Keratinocyte (primary cell): ENCODE results near the gene EMP1. TPM values are rescaled to one million over a fixed set of nuclear protein-coding genes. Genes with fewer than 3 reads are reported as not detected.

ENCODE experiments used
- DNase-seq: peaks from one replicate; pipeline ENCODE4 v3.0.0-alpha.2; 2011; ENCODE audit warnings: low read depth, missing footprints, low spot score
- FAIRE-seq: peaks from 2 replicates; lab custom pipeline; 2011; peaks lifted over from hg19 to GRCh38; lab: Jason Lieb, UNC
- H2AFZ ChIP-seq: 2 replicates; pipeline ENCODE4 v1.6.0; 2012; ENCODE audit warnings: low read length, control low read depth, inconsistent platforms; ENCODE audit not compliant: control insufficient read depth
- H3K27ac ChIP-seq: 2 replicates; pipeline ENCODE4 v1.5.1; 2011; ENCODE audit warnings: low read length; ENCODE audit not compliant: control insufficient read depth, insufficient read depth
- H3K27me3 ChIP-seq: 3 replicates; pipeline ENCODE4 v1.6.0; 2011; ENCODE audit warnings: low read length; ENCODE audit not compliant: control insufficient read depth, insufficient read depth; ENCODE audit errors: extremely low read depth
- H3K36me3 ChIP-seq, 2 experiments: 2 replicates in 1 of 2; 3 replicates in 1 of 2; pipeline ENCODE4 v1.5.1; 2011; ENCODE audit warnings: low read length in 2 of 2, mild to moderate bottlenecking in 1 of 2; ENCODE audit not compliant: control insufficient read depth in 2 of 2, insufficient read depth in 2 of 2; ENCODE audit errors: extremely low read depth in 1 of 2
- H3K4me1 ChIP-seq: 3 replicates; pipeline ENCODE4 v1.5.1; 2011; ENCODE audit warnings: low read length; ENCODE audit not compliant: control insufficient read depth, insufficient read depth; ENCODE audit errors: extremely low read depth
- H3K4me2 ChIP-seq: 3 replicates; pipeline ENCODE4 v1.6.0; 2011; ENCODE audit warnings: low read depth, low read length; ENCODE audit not compliant: control insufficient read depth, insufficient read depth; ENCODE audit errors: extremely low read depth
- H3K4me3 ChIP-seq, 3 experiments: fragments of 200-600 bp in 1 of 3; sonication (generic) in 1 of 3; 2 replicates in 2 of 3; 3 replicates in 1 of 3; pipeline ENCODE4 v1.5.1; 2011 to 2016; ENCODE audit warnings: low read length in 3 of 3, mild to moderate bottlenecking in 3 of 3, control low read depth in 2 of 3, inconsistent platforms in 1 of 3, low read depth in 1 of 3, mixed read lengths in 1 of 3, mixed run types in 1 of 3, moderate library complexity in 1 of 3; ENCODE audit not compliant: control insufficient read depth in 2 of 3, insufficient read depth in 2 of 3; ENCODE audit errors: extremely low read depth in 1 of 3
- H3K79me2 ChIP-seq: 2 replicates; pipeline ENCODE4 v1.6.0; 2012; ENCODE audit warnings: low read length; ENCODE audit not compliant: control insufficient read depth, insufficient read depth
- H3K9ac ChIP-seq: 3 replicates; pipeline ENCODE4 v1.6.0; 2011; ENCODE audit warnings: low read length; ENCODE audit not compliant: control insufficient read depth, insufficient read depth; ENCODE audit errors: extremely low read depth
- H3K9me1 ChIP-seq: 3 replicates; pipeline ENCODE4 v1.6.0; 2011; ENCODE audit warnings: low read length; ENCODE audit not compliant: control insufficient read depth, insufficient read depth; ENCODE audit errors: extremely low read depth
- H3K9me3 ChIP-seq: 2 replicates; pipeline ENCODE4 v1.5.1; 2012; ENCODE audit warnings: low read depth, low read length; ENCODE audit not compliant: control insufficient read depth
- H4K20me1 ChIP-seq: 3 replicates; pipeline ENCODE4 v1.6.0; 2011; ENCODE audit warnings: low read length; ENCODE audit not compliant: control insufficient read depth, insufficient read depth; ENCODE audit errors: extremely low read depth
- EZH2 ChIP-seq: IDR thresholded peaks from one replicate; pipeline ENCODE4 v1.6.1; 2012; ENCODE audit warnings: inconsistent platforms, mild to moderate bottlenecking, low read length, moderate library complexity
- dilution Hi-C: fragments of 300-500 bp; cut with MboI; formaldehyde crosslinking; loops from one replicate; pipeline ENCODE4 v1.7.0; 2020; ENCODE audit warnings: low sequenced_read_pairs; ENCODE audit not compliant: extremely low pct_ligation_motif_present
- polyA plus RNA-seq, 5 experiments: library from polyadenylated mRNA; depleted of rRNA in 3 of 5; stranded (reverse) in 3 of 5; stranded (forward) in 1 of 5; unstranded in 1 of 5; fragments of >200 nt; gene quantifications; 1 replicate in 1 of 5; 2 replicates in 3 of 5; 3 replicates in 1 of 5; pipeline versions ENCODE4 v1.2.1 to v1.2.3, GENCODE V29; 2011 to 2012; ENCODE audit warnings: missing spikeins in 2 of 5, low read depth in 1 of 5, low replicate concordance in 1 of 5
- TF ChIP-seq, protein P1 (sequence below), 3 experiments: IDR thresholded peaks in 1 of 3; conservative IDR thresholded peaks in 1 of 3; optimal IDR thresholded peaks in 1 of 3; 2 replicates in 2 of 3; 3 replicates in 1 of 3; pipeline versions ENCODE3 to v1.5.1; 2011; ENCODE audit warnings: low read length in 3 of 3, mild to moderate bottlenecking in 3 of 3, moderate library complexity in 2 of 3, control low read depth in 1 of 3, inconsistent platforms in 1 of 3; ENCODE audit not compliant: insufficient read depth in 2 of 3; ENCODE audit errors: extremely low read depth in 1 of 3

EMP1 gene
- polyA plus RNA-seq, 1 donor (not counting 4 experiments of a cell fraction or from before 2014, with no cell fraction given) = 583 TPM

- no peak for FAIRE-seq
Measured at GRCh38 chr12:13252616-13253015, 56.1 kb downstream of the EMP1 start.

GRCh38 chr12:13253966-13254760, 57.6 kb downstream of the EMP1 start:
- Histone ChIP-seq H2AFZ (no peak overlapping the region), H3K4me3 (no peak overlapping the region)
- FAIRE-seq = no peak

More at GRCh38 chr12:13252616-13253015, 56.1 kb downstream of the EMP1 start:
- Histone ChIP-seq H3K79me2 (no peaks in the 10 kb centered on the region), H3K9ac (no peak overlapping the region), H2AFZ (no peak overlapping the region), H4K20me1 (no peaks in the 10 kb centered on the region), H3K36me3 (no peaks in the 10 kb centered on the region), H3K4me1 (peaks cover 28% of the 10 kb centered on the region), H3K4me2 (no peak overlapping the region), H3K9me1 (no peaks in the 10 kb centered on the region), H3K27ac (no peak overlapping the region), H3K27me3 (no peaks in the 10 kb centered on the region), H3K4me3 (no peak overlapping the region), H3K9me3 (no peaks in the 10 kb centered on the region)
- TF ChIP-seq EZH2 = no peak
- TF ChIP-seq, protein P1, sequence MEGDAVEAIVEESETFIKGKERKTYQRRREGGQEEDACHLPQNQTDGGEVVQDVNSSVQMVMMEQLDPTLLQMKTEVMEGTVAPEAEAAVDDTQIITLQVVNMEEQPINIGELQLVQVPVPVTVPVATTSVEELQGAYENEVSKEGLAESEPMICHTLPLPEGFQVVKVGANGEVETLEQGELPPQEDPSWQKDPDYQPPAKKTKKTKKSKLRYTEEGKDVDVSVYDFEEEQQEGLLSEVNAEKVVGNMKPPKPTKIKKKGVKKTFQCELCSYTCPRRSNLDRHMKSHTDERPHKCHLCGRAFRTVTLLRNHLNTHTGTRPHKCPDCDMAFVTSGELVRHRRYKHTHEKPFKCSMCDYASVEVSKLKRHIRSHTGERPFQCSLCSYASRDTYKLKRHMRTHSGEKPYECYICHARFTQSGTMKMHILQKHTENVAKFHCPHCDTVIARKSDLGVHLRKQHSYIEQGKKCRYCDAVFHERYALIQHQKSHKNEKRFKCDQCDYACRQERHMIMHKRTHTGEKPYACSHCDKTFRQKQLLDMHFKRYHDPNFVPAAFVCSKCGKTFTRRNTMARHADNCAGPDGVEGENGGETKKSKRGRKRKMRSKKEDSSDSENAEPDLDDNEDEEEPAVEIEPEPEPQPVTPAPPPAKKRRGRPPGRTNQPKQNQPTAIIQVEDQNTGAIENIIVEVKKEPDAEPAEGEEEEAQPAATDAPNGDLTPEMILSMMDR (optimal IDR thresholded peaks at IDR 0.05 in 1 of 3, IDR thresholded peaks at IDR 0.05 in 1 of 3, conservative IDR thresholded peaks at IDR 0.05 in 1 of 3; ENCODE audit: extremely low read depth in 1 of 3, insufficient read depth in 2 of 3, low read length in 3 of 3) = no peak
- dilution Hi-C loops = no loop called here
- no peak for DNase-seq

More at GRCh38 chr12:13253966-13254760, 57.6 kb downstream of the EMP1 start:
- no peaks in the 10 kb centered on the region for H3K36me3 ChIP-seq
- H3K4me2 ChIP-seq = no peak overlapping the region
- no peaks in the 10 kb centered on the region for H4K20me1 ChIP-seq
- TF ChIP-seq EZH2 = no peak
- TF ChIP-seq, protein P1 (optimal IDR thresholded peaks at IDR 0.05 in 1 of 3, IDR thresholded peaks at IDR 0.05 in 1 of 3, conservative IDR thresholded peaks at IDR 0.05 in 1 of 3; ENCODE audit: extremely low read depth in 1 of 3, insufficient read depth in 2 of 3, low read length in 3 of 3) = no peak
- H3K27me3 ChIP-seq = no peaks in the 10 kb centered on the region
- H3K9me3 ChIP-seq = no peaks in the 10 kb centered on the region
- DNase-seq = no peak
- H3K4me1 ChIP-seq = peaks cover 17% of the 10 kb centered on the region
- dilution Hi-C loops = no loop called here
- no peaks in the 10 kb centered on the region for H3K79me2 ChIP-seq
- no peak overlapping the region for H3K9ac ChIP-seq
- no peak overlapping the region for H3K27ac ChIP-seq
- no peaks in the 10 kb centered on the region for H3K9me1 ChIP-seq
